ENCODE results near the gene LRP8.

LRP8 gene

DNA sequence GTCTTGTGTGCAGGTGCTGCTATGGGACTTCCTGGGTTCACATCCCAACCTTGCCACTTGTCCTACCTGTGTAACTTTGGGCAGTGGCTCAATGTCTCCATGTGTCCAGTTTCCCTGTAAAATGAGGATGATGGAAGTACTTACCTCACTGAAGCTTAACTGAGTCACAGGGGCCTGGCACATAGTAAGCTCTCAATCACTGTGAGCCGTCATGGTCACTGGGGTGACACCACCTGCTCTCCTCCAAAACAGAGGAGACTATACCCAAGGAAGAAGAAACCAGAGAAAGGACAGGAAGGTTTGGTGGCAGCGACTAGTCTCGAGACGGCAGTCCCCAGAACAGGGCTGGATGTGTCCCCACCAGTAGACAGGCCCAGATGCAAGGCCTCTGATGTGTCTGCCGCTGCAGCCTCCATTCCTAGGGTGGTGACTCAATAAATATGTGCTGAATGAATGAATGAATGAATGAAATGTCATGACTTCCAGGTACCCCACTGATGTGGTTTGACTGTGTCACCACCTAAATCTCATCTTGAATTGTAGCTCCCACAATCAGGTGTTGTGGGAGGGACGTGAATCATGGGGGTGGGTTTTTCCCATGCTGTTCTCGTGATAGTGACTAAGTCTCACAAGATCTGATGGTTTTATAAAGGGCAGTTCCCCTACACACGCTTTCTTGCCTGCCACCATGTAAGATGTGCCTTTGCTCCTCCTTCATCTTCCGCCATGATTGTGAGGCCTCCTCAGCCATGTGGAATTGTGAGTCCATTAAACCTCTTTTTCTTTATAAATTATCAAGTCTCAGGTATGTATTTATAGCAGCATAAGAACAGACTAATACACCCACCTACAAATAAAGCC is 13.0 kb upstream of the LRP8 start:
- Histone ChIP-seq H3K36me3 (replicated peaks) (no peaks in the 10 kb centered on the region), H3K9me3 (no peaks in the 10 kb centered on the region), H3K4me3 (no peak overlapping the region), H3K27me3 (ENCODE audit: low read depth) (peaks cover 6% of the 10 kb centered on the region; the same call in 1 of the 2 replicates), H3K4me1 (no peaks in the 10 kb centered on the region)
- in situ Hi-C loops (cut with MboI; ENCODE audit: low sequenced_read_pairs) = no loop called here
- DNase-seq (ENCODE audit: low spot score in 2 of 2) = no peak

DNA sequence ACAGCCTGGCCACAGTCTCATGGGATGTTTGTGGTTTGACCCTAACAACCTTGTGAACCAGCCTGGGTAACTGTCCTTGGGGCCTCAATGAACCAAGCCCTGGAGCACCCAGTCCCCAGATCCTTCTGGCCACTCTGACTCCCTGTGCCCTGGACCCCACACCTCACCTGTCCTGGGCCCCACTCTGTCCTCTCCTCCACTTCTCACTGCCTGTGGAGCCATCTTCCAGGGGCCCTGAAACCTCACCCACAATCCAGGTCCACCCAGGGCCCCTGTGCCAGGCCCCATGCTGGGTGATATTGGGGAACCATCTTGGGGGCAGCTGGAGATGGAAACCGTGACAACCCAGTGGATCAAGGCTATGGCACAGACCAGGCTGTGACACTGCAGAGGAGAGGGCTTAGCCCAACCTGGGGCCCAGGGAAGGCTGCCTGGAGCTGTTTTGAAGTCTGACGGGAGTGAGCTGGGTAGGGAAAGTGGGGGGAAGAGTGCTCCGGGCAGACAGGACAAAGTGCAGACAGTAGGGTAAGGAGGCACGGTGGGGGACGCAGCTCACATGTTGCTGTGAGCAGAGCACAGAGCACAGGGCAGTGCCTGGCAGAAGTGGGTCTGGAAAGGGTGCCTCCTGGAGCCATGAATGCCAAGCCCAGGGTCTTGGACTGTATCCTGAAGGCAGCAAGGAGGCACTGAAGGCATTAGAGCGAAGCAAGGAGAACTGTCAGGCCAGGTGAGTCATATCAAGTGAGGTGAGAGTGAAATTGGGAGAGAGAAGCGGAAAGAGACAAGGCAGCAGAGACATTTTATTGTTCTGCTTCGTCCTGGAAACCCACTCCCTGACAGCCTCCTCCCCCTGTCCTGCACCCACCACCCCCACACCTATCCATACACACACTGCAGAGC is 12.1 kb upstream of the LRP8 start:
- DNase-seq (ENCODE audit: low spot score in 2 of 2) = peak in 1 of 2 experiments; percentile 5
- no peak overlapping the region for H3K4me3 ChIP-seq
- no peaks in the 10 kb centered on the region for H3K36me3 ChIP-seq (replicated peaks)
- no peaks in the 10 kb centered on the region for H3K4me1 ChIP-seq
- H3K27me3 ChIP-seq (ENCODE audit: low read depth) = peaks cover 6% of the 10 kb centered on the region; the same call in 1 of the 2 replicates
- no peaks in the 10 kb centered on the region for H3K9me3 ChIP-seq
- in situ Hi-C loops (cut with MboI; ENCODE audit: low sequenced_read_pairs) = loop anchor here (5.0 kb wide), 1 partner anchor 37 kb away; no protein-coding TSS in a partner anchor

DNA sequence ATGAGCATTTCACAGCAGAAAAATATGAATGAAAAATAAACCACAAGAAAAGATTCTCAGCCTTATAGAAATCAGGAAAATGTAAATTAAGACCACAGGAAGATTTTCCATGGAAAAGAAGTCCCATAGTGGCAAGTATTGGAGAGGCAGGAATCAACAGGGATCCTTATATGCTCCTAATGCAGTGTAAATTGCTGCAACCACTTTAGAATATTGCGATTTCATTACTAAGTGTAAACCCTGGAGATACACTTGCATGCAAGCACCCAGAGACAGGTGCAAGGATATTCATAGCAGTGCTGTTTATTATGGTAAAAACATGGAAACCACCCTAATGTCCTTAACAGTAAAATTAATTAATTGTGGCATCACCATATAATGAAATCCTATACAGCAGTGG is 10.6 kb upstream of the LRP8 start:
- no peaks in the 10 kb centered on the region for H3K9me3 ChIP-seq
- H3K36me3 ChIP-seq (replicated peaks) = no peaks in the 10 kb centered on the region
- peaks cover 6% of the 10 kb centered on the region; the same call in 1 of the 2 replicates for H3K27me3 ChIP-seq (ENCODE audit: low read depth)
- in situ Hi-C loops (cut with MboI; ENCODE audit: low sequenced_read_pairs) = loop anchor here (5.0 kb wide), 1 partner anchor 39 kb away; no protein-coding TSS in a partner anchor
- H3K4me3 ChIP-seq = no peak overlapping the region
- no peak for DNase-seq (ENCODE audit: low spot score in 2 of 2)
- no peaks in the 10 kb centered on the region for H3K4me1 ChIP-seq

DNA sequence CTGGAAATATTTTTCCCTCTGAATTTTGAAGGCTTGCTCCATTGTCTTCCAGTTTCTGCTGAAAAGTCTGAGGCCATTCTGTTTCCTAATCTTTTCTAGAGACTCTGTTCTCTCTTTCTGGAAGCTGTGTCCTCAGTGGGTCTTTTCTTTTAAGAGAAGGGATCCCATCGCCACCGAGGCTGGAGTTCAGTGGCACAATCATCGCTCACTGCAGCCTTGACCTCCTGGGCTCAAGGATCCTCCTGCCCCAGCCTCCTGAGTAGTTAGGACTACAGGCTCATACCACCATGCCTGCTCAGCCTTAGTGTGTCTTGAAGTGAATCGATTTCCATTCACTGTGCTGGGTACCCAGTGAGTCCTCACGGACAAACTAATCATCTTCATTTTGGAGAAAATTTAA is 9.6 kb upstream of the LRP8 start:
- no peaks in the 10 kb centered on the region for H3K4me1 ChIP-seq
- no peak for DNase-seq (ENCODE audit: low spot score in 2 of 2)

DNA sequence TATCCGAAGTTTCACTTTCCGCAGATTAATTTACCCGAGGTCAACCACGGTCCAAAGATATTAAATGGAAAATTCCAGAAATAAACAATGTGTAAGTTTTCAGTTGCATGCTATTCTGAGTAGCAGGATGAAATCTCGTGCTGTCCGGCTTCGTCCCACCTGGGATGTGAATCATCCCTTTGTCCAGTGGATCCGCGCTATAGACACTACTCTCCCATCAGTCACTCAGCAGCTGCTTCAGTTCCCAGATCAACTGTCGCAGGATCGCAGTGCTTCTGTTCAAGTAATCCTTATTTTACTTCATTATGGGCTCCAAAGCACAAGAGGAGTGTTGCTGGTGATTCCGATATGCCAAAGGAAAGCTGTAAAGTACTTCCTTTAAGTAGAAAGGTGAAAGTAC is 8.3 kb upstream of the LRP8 start:
- Histone ChIP-seq H3K27me3 (ENCODE audit: low read depth) (peaks cover 6% of the 10 kb centered on the region; the same call in 1 of the 2 replicates), H3K36me3 (replicated peaks) (no peaks in the 10 kb centered on the region), H3K9me3 (no peaks in the 10 kb centered on the region), H3K4me3 (no peak overlapping the region), H3K4me1 (no peaks in the 10 kb centered on the region)
- in situ Hi-C loops (cut with MboI; ENCODE audit: low sequenced_read_pairs) = loop anchor here (5.0 kb wide), 1 partner anchor 41 kb away; no protein-coding TSS in a partner anchor
- DNase-seq (ENCODE audit: low spot score in 2 of 2) = peak in 1 of 2 experiments; percentile 4

More for the DNA sequence above, 9.6 kb upstream of the LRP8 start:
- peaks cover 6% of the 10 kb centered on the region; the same call in 1 of the 2 replicates for H3K27me3 ChIP-seq (ENCODE audit: low read depth)
- no peaks in the 10 kb centered on the region for H3K36me3 ChIP-seq (replicated peaks)
- no peaks in the 10 kb centered on the region for H3K9me3 ChIP-seq
- no peak overlapping the region for H3K4me3 ChIP-seq
- in situ Hi-C loops (cut with MboI; ENCODE audit: low sequenced_read_pairs) = loop anchor here (5.0 kb wide), 1 partner anchor 40 kb away; no protein-coding TSS in a partner anchor

DNA sequence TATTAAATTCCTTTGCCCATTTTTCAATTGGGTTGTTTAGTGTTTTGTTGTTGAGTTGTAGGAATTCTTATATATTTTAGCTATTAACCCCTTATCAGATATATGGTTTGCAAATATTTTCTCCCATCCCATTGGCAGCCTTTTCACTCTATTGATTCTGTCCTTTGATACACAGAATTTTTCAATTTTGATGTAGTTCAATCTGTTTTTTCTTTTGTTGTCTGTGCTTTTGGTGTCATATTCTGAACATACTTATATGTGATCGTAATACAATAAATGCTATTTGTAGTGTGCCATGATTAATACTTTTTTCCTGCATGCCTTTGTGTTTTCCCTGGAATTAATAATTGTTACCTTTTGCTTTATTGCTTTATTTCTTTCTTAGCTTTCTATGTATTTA is 7.8 kb upstream of the LRP8 start:
- no peaks in the 10 kb centered on the region for H3K9me3 ChIP-seq
- in situ Hi-C loops (cut with MboI; ENCODE audit: low sequenced_read_pairs) = loop anchor here (5.0 kb wide), 1 partner anchor 42 kb away; no protein-coding TSS in a partner anchor

DNA sequence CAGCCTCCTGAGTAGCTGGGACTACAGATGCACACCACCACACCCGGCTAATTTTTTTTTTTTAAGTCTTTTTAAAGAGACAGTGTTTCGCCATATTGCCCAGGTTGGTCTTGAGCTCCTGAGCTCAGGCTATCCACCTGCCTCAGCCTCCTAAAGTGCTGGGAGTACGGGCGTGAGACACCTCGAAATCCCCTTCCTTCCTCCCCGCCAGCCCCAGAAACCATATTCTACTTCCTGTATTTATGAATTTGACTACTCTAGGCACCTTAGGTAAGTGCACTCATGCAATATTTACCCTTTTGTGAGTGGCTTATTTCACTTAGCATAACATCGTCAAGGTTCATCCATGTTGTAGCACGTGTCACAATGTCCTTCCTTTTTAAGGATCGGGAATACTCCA is 6.9 kb upstream of the LRP8 start:
- no peaks in the 10 kb centered on the region for H3K9me3 ChIP-seq
- H3K4me1 ChIP-seq = no peaks in the 10 kb centered on the region
- in situ Hi-C loops (cut with MboI; ENCODE audit: low sequenced_read_pairs) = loop anchor here (5.0 kb wide), 1 partner anchor 43 kb away; no protein-coding TSS in a partner anchor
- peaks cover 6% of the 10 kb centered on the region; the same call in 1 of the 2 replicates for H3K27me3 ChIP-seq (ENCODE audit: low read depth)
- no peak overlapping the region for H3K4me3 ChIP-seq
- H3K36me3 ChIP-seq (replicated peaks) = no peaks in the 10 kb centered on the region
- DNase-seq (ENCODE audit: low spot score in 2 of 2) = no peak

More for the DNA sequence above, 7.8 kb upstream of the LRP8 start:
- no peak for DNase-seq (ENCODE audit: low spot score in 2 of 2)
- H3K4me3 ChIP-seq = no peak overlapping the region
- H3K27me3 ChIP-seq (ENCODE audit: low read depth) = peaks cover 6% of the 10 kb centered on the region; the same call in 1 of the 2 replicates
- no peaks in the 10 kb centered on the region for H3K36me3 ChIP-seq (replicated peaks)
- no peaks in the 10 kb centered on the region for H3K4me1 ChIP-seq

DNA sequence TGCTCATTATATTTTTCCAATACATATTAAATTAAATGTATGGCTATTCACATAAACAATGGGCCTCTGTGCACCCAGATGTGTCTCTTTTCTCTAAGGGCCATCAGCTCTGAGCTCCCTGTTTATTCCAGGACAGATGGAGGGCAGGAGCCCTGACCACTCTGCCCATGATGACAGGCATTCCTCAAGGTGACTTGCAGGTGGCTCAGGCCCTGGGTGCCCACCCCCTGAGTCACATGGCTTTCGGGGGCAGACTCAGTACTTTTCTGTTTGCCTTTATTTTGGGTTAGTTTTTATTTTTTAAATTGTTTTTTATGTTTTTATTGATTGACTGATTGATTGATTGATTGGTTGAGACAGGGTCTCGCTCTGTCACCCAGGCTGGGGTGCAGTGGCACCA is 6.4 kb upstream of the LRP8 start:
- Histone ChIP-seq H3K36me3 (replicated peaks) (no peaks in the 10 kb centered on the region), H3K9me3 (no peaks in the 10 kb centered on the region), H3K4me1 (no peaks in the 10 kb centered on the region), H3K27me3 (ENCODE audit: low read depth) (peaks cover 6% of the 10 kb centered on the region; the same call in 1 of the 2 replicates), H3K4me3 (no peak overlapping the region)
- in situ Hi-C loops (cut with MboI; ENCODE audit: low sequenced_read_pairs) = no loop called here
- DNase-seq (ENCODE audit: low spot score in 2 of 2) = peak in 1 of 2 experiments; percentile 3

DNA sequence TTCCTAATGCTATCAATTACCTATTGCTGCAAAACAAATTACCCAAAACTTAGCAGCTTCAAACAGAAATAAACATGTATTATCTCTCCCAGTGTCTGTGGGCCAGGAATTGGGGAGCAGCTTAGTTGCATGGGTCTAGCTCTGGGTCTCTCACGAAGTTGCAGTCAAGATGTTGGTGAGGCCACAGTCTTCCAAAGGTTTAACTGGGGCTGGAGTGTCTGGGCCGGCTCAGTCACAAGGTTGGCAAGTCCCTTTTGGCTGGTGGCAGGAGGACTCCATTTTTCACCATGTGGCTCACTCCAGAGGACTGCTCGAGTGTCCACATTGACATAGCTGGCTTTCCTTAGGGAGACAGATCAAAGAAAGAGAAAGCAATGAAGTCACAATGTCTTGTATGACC is 5.0 kb upstream of the LRP8 start:
- H3K9me3 ChIP-seq = no peaks in the 10 kb centered on the region
- in situ Hi-C loops (cut with MboI; ENCODE audit: low sequenced_read_pairs) = no loop called here
- no peak overlapping the region for H3K4me3 ChIP-seq
- no peaks in the 10 kb centered on the region; the same call in 1 of the 2 replicates for H3K4me1 ChIP-seq
- no peaks in the 10 kb centered on the region for H3K36me3 ChIP-seq (replicated peaks)
- peak in 1 of 2 experiments; percentile 5 for DNase-seq (ENCODE audit: low spot score in 2 of 2)
- 0 out of 2 replicates have a peak, but pooled peaks cover 1% of the 10 kb centered on the region for H3K27me3 ChIP-seq (ENCODE audit: low read depth)

DNA sequence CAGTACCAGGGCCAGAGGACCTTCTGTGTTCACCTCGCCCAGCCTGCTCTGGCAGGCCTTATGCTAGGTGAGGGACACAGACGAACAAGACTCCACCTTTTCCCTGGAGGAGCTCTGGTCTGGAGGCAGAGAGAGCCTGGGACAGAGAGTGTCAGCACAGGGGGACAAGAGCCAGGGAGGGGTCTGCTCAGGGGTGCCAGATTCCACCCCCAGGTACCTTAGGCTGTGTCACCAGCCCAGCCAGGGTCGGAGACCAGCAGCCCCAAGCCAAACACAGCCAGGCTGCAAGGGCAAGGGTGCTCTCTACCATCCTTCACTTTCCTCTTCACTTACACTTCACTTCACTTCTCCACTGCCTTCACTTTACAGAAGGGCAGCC is 4.3 kb upstream of the LRP8 start:
- no peaks in the 10 kb centered on the region for H3K27me3 ChIP-seq (ENCODE audit: low read depth)
- H3K4me1 ChIP-seq = no peaks in the 10 kb centered on the region; the same call in 1 of the 2 replicates
- in situ Hi-C loops (cut with MboI; ENCODE audit: low sequenced_read_pairs) = no loop called here
- DNase-seq (ENCODE audit: low spot score in 2 of 2) = peak in 1 of 2 experiments; percentile 4
- no peak overlapping the region for H3K4me3 ChIP-seq
- no peaks in the 10 kb centered on the region for H3K9me3 ChIP-seq
- H3K36me3 ChIP-seq (replicated peaks) = no peaks in the 10 kb centered on the region

DNA sequence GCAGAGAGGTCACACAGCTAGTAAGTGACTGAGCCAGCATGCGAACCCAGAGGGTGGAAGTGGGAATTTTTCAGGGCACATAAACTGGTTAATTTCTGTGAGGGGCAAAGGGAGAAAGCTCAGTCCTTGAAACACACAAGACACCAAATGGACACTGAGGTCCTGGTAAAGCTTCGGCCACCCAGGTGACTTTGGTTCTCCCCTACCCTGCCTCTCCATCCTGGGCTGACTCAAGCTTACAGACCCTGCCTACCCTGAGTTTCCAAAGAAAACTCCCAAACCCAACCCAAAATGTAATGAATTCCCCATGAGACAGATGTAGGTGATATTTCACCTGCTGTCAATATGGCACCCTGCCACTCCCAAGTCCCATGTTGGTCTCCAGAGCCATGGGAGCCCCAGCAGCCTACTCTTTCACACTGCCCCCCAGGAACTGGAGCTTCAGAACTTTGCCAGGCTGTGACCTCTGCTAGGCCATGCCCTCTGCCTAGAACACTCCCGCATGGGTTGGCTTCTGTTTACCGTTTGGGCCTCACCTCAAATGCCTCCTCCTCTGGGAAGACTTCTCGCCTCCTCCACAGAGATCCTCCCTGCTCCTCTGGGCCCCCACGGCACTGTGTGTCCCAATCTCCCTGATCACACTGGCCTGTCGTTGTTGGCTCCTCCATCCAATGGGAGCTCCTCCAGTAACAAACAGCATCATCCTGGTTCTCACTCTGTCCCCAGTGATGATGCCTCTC is 3.7 kb upstream of the LRP8 start:
- in situ Hi-C loops (cut with MboI; ENCODE audit: low sequenced_read_pairs) = no loop called here
- no peak for DNase-seq (ENCODE audit: low spot score in 2 of 2)
- H3K4me1 ChIP-seq = no peaks in the 10 kb centered on the region; the same call in 1 of the 2 replicates
- no peaks in the 10 kb centered on the region for H3K27me3 ChIP-seq (ENCODE audit: low read depth)
- H3K4me3 ChIP-seq = no peak overlapping the region
- H3K9me3 ChIP-seq = no peaks in the 10 kb centered on the region
- no peaks in the 10 kb centered on the region for H3K36me3 ChIP-seq (replicated peaks)

DNA sequence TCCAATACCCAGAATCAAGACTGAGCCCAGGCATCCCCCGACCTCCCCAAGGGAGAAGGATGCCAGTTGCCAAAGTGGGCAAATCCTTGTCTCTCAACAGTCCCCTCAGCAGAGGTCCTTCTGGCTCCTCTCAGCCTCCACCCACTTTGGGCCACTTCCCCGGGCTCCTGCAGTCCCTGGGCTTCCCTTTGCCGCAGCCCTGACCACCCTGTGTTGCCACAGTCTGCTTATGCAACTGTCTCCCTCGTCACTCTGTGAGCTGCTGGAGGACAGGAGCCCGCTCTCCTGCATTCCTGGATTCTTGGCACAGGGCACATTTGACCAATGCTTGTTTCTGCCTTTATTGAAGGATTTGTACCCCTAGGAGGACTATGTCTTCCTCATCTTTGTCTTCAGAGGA is 2.9 kb upstream of the LRP8 start:
- in situ Hi-C loops (cut with MboI; ENCODE audit: low sequenced_read_pairs) = no loop called here
- no peak for DNase-seq (ENCODE audit: low spot score in 2 of 2)
- no peaks in the 10 kb centered on the region for H3K27me3 ChIP-seq (ENCODE audit: low read depth)

More for the DNA sequence above, 2.9 kb upstream of the LRP8 start:
- Histone ChIP-seq H3K4me3 (no peak overlapping the region), H3K4me1 (no peaks in the 10 kb centered on the region; the same call in 1 of the 2 replicates), H3K36me3 (replicated peaks) (peaks cover under 1% of the 10 kb centered on the region; the same call in 1 of the 2 replicates), H3K9me3 (no peaks in the 10 kb centered on the region)

Data from HAP-1 (cell line).